Astrocyte of the spinal cord (primary cell): ENCODE results near the gene ASTN2.

Source experiments
- DNase-seq: peaks from one replicate; pipeline ENCODE4 v3.0.0; 2011; ENCODE audit warnings: low read depth, low spot score
- H3K4me3 ChIP-seq: 2 replicates; pipeline ENCODE4 v1.5.1; 2011; ENCODE audit warnings: low read depth, mild to moderate bottlenecking, low read length, moderate library complexity
- in situ Hi-C: cut with HindIII; loops from 2 replicates; pipeline ENCODE4 v1.10.0; 2017; ENCODE audit warnings: low sequenced_read_pairs
- TF ChIP-seq, protein P1 (sequence below): IDR thresholded peaks from 2 replicates; pipeline ENCODE4 v1.5.1; 2012; ENCODE audit warnings: low read depth, mild to moderate bottlenecking, low read length, inconsistent platforms

Gene ASTN2

DNA sequence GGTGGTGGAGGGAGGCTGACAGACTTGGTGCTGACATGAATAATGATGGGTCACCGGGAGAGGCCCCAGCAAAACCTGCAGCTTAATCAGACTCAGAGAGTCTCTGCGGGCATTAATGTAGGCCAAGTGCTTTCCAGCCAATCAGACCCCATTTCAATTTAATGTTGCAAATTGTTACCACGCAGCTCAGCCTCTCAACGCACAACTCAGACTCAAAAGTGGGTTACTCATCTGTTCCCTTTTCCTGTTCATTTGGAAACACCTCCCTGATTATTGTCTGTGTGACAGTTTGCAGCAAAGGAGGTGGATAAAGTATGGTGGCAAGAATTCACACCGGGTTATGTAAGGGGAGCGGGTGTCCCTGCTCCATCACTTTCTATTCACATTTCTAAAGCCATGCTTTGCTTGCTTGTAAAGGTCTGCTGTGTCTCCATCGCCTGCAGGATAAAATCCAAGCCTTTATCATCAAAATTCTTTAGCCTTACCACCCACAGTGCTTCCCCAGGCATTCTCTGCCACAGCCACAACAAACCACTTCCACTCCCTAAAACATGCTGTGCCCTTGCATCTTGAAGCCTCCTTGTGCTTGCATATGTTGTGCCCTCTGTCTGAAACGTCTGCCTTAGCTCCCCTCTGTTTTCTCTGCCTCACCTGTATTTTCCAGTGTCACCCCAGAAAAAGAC, 156.5 kb downstream of the ASTN2 start:
- H3K4me3 ChIP-seq: no peak overlapping the region
- TF ChIP-seq, protein P1, sequence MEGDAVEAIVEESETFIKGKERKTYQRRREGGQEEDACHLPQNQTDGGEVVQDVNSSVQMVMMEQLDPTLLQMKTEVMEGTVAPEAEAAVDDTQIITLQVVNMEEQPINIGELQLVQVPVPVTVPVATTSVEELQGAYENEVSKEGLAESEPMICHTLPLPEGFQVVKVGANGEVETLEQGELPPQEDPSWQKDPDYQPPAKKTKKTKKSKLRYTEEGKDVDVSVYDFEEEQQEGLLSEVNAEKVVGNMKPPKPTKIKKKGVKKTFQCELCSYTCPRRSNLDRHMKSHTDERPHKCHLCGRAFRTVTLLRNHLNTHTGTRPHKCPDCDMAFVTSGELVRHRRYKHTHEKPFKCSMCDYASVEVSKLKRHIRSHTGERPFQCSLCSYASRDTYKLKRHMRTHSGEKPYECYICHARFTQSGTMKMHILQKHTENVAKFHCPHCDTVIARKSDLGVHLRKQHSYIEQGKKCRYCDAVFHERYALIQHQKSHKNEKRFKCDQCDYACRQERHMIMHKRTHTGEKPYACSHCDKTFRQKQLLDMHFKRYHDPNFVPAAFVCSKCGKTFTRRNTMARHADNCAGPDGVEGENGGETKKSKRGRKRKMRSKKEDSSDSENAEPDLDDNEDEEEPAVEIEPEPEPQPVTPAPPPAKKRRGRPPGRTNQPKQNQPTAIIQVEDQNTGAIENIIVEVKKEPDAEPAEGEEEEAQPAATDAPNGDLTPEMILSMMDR: no peak
- in situ Hi-C loops: no loop called here

DNA sequence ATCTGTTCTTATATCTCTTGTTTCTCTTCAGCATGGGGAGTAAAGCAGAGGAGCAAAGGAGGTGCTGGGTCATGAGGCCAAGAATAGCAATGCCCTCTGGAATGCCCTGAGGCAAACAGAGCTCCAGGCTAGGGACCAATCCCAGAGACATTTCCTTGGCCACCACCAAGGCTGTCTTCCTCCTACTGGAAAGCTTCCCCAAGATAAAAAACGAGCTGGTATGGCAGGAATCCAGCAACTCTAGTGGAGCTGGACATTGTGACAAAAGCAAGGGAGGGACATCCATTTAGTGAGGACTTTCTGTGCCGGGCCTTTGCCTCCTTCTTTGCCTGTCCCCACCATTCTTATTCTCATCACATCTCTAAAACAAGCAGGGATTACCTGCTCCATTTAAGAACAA, 161.6 kb downstream of the ASTN2 start:
- TF ChIP-seq, protein P1: no peak
- in situ Hi-C loops: no loop called here

More for the DNA sequence above, 156.5 kb downstream of the ASTN2 start:
- DNase-seq: no peak

DNA sequence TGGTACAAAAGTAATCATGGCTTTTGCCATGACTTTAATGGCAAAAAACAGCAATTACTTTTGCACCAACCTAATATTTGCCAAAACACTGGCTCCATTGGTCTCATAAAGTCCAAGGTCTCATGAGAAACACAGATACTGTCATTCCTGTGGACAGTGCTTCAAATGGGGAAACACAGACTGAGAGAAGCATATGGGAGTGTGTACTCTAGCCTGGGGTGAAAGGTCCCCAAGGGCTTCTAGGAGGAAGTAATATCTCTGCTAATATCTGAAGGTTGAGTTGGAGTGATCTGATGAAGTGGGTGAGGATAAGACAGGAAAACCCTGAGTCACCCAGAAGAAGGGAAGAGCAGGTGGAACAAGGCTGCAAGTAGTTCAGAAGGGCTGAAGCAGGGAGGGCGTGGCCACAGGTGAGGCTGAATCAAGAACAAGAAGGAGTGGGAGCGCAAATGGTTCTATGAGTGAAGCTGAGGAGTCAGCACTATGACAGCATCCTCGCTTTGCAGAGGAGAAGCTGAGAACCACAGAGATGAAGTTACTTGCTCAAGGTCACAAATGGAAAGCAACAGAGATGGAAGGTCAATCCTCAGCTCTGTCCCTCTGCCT, 164.1 kb downstream of the ASTN2 start:
- DNase-seq: no peak
- H3K4me3 ChIP-seq: no peak overlapping the region
- in situ Hi-C loops: no loop called here
- TF ChIP-seq, protein P1: no peak

More for the DNA sequence above, 161.6 kb downstream of the ASTN2 start:
- no peak overlapping the region for H3K4me3 ChIP-seq
- DNase-seq: no peak

DNA sequence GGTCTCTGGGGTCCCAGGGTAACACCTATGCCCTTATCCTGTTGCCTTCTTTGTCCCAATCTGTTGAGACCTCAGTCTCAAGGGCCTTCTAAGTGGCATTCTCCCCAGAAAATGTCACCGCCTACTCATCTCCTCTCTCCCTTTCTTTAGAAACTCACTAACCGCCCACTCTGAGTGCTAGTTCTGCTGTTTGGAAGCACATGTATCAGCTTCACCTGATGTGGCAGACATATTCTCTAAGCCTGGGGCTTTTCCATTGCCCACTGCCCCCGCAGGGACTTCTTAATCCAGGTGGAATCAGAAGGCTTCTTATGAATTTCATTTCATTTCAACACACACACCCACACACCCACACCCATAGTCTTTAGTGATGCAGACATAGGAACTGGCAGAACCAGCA, 165.1 kb downstream of the ASTN2 start:
- H3K4me3 ChIP-seq: no peak overlapping the region
- TF ChIP-seq, protein P1: no peak
- DNase-seq: no peak
- in situ Hi-C loops: no loop called here

GRCh38 chr9:117247266-117247665, 167.6 kb downstream of the ASTN2 start:
- TF ChIP-seq, protein P1: peak; percentile 7
- DNase-seq: no peak
- no peak overlapping the region for H3K4me3 ChIP-seq
- in situ Hi-C loops: no loop called here

DNA sequence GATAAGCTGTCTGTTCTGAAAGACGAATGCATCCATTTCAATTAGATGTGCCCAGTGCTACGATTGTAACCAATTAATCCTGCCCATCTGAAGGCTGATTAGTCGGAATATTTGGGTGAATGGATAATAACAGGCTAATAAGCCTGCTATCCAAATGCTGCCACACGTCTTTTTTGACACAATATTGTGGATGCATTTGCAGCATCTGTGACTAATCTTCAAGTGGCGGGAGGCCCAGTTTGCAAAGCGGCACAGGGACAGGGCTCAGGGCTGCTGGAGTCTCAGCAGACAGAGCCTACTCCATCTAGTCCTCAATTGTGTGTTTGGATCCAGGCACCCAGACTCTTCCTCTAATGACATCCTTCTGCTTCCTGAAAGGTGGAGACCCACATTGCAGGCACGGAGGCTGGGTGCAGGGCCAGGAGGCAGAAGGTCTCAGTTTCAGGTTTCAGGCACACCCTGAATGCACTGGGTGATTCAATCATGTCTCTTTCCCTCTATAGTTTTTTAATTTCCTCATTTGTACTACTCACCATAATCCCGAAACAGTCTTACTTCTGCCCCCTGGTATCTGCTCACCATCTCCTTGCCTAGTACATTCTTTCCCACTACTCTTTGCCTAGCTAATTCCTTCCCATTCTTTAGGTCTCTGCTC, 169.6 kb downstream of the ASTN2 start:
- TF ChIP-seq, protein P1: no peak

More for the DNA sequence above, 169.6 kb downstream of the ASTN2 start:
- no peak overlapping the region for H3K4me3 ChIP-seq
- in situ Hi-C loops: no loop called here
- no peak for DNase-seq
